GM23248 (cell line): ENCODE results near the gene CDC123. TPM values are rescaled to one million over a fixed set of nuclear protein-coding genes. Genes with fewer than 3 reads are reported as not detected.
"Not testable (repeated sequence)": the region's sequence is repeated elsewhere in the genome, so short reads cannot be mapped to it uniquely, and the experiment has no call there.

Experiments
- DNase-seq: peaks from one replicate; pipeline ENCODE4 v3.0.0-alpha.2; 2015
- H2AFZ ChIP-seq: fragments of 200-600 bp; sonication (generic); 2 replicates; pipeline ENCODE4 v1.6.1; 2016; ENCODE audit warnings: antibody characterized with exemption
- H3F3A ChIP-seq: fragments of 200-600 bp; sonication (generic); 2 replicates; pipeline ENCODE4 v1.6.1; 2016; ENCODE audit warnings: mild to moderate bottlenecking, antibody characterized with exemption, mixed run types; ENCODE audit not compliant: insufficient read depth
- H3K27ac ChIP-seq: fragments of 200-600 bp; sonication (generic); 2 replicates; pipeline ENCODE4 v1.5.1; 2016; ENCODE audit warnings: mild to moderate bottlenecking
- H3K27me3 ChIP-seq: fragments of 200-600 bp; sonication (generic); replicated peaks from 2 replicates; pipeline ENCODE4 v1.6.1; 2016; ENCODE audit warnings: mild to moderate bottlenecking; ENCODE audit not compliant: insufficient read depth
- H3K36me3 ChIP-seq: fragments of 200-600 bp; sonication (generic); 2 replicates; pipeline ENCODE4 v1.6.1; 2016; ENCODE audit warnings: low read depth, mild to moderate bottlenecking
- H3K4me1 ChIP-seq: fragments of 200-600 bp; sonication (generic); 2 replicates; pipeline ENCODE4 v1.6.1; 2016; ENCODE audit warnings: mild to moderate bottlenecking; ENCODE audit not compliant: insufficient read depth
- H3K4me2 ChIP-seq: fragments of 200-600 bp; sonication (generic); one replicate; pipeline ENCODE4 v1.6.1; 2016; ENCODE audit warnings: mild to moderate bottlenecking; ENCODE audit not compliant: unreplicated experiment
- H3K4me3 ChIP-seq: fragments of 200-600 bp; sonication (generic); 2 replicates; pipeline ENCODE4 v1.5.1; 2016; ENCODE audit warnings: mild to moderate bottlenecking
- H3K79me2 ChIP-seq: fragments of 200-600 bp; sonication (generic); 2 replicates; pipeline ENCODE4 v1.6.1; 2016; ENCODE audit warnings: mild to moderate bottlenecking; ENCODE audit not compliant: insufficient read depth
- H3K9ac ChIP-seq: fragments of 200-600 bp; sonication (generic); 2 replicates; pipeline ENCODE4 v1.6.1; 2016; ENCODE audit warnings: mild to moderate bottlenecking
- H3K9me2 ChIP-seq: fragments of 200-600 bp; sonication (generic); 2 replicates; pipeline ENCODE4 v1.6.1; 2016; ENCODE audit warnings: mixed run types, mild to moderate bottlenecking, moderate library complexity; ENCODE audit not compliant: insufficient read depth
- H3K9me3 ChIP-seq: fragments of 200-600 bp; sonication (generic); one replicate; pipeline ENCODE4 v1.6.1; 2017; ENCODE audit warnings: low read depth
- H4K20me1 ChIP-seq: fragments of 200-600 bp; sonication (generic); 2 replicates; pipeline ENCODE4 v1.6.0; 2016; ENCODE audit not compliant: insufficient read depth
- EZH2 ChIP-seq: fragments of 200-600 bp; sonication (generic); IDR thresholded peaks from 2 replicates; pipeline ENCODE4 v1.6.1; 2018; ENCODE audit warnings: antibody characterized with exemption, mild to moderate bottlenecking; ENCODE audit not compliant: insufficient read depth, poor library complexity, severe bottlenecking
- EZH2phosphoT487 ChIP-seq: fragments of 200-600 bp; sonication (generic); IDR thresholded peaks from 2 replicates; pipeline ENCODE4 v1.6.1; 2018; ENCODE audit warnings: antibody characterized with exemption, moderate library complexity, mild to moderate bottlenecking, low read depth; ENCODE audit not compliant: insufficient read depth
- WGBS, 2 experiments: methylation state at CpG; one replicate each; pipeline ENCODE4 v1.1.6; 2015 to 2017; ENCODE audit warnings: low lambda C conversion rate in 2 of 2, low coverage in 1 of 2; ENCODE audit errors: missing lambda C conversion rate in 2 of 2; 5-methylcytosine and 5-hydroxymethylcytosine counted together
- in situ Hi-C: fragments of 300-500 bp; cut with MboI; formaldehyde crosslinking; loops from 2 replicates; pipeline ENCODE4 v1.15.0; 2020
- polyA plus RNA-seq: library from polyadenylated mRNA; unstranded; fragments of >200 nt; fragmentation: Nextera tagmentation; extraction: Ambion mirVana; gene quantifications from 2 replicates; pipeline ENCODE4 v1.2.1, GENCODE V29; 2016
- total RNA-seq: library from RNA; depleted of rRNA; stranded (reverse); fragments of >200 nt; shearing (Covaris generic); gene quantifications from 2 replicates; pipeline ENCODE4 v1.2.3, GENCODE V29; 2014

The CDC123 gene
- total and polyA plus RNA-seq, 2 experiments from 2014 or later, result 100 to 146 TPM

- Histone ChIP-seq H4K20me1 (no peaks in the 10 kb centered on the region), H3K4me3 (no peak overlapping the region), H3F3A (no peaks in the 10 kb centered on the region), H3K9me2 (no peaks in the 10 kb centered on the region), H3K4me1 (peaks cover 10% of the 10 kb centered on the region; the same call in 1 of the 2 replicates), H3K27ac (no peak overlapping the region), H2AFZ (no peak overlapping the region), H3K79me2 (no peaks in the 10 kb centered on the region), H3K4me2 (no peak overlapping the region), H3K36me3 (no peaks in the 10 kb centered on the region), H3K9me3 (no peaks in the 10 kb centered on the region), H3K27me3 (no peaks in the 10 kb centered on the region), H3K9ac (no peak overlapping the region)
- TF ChIP-seq EZH2 (no peak), EZH2phosphoT487 (no peak)
- in situ Hi-C loops, result loop anchor here (10.0 to 25.0 kb wide), 2 partner anchors 446 to 818 kb away; no protein-coding TSS in a partner anchor
- 82 to 86% methylated on average over 2 of the region's 2 CpGs for WGBS, 2 experiments
- no peak for DNase-seq
Measured at GRCh38 chr10:12269056-12269455, 73.1 kb downstream of the CDC123 start.

- whole genome bisulfite sequencing, 2 experiments, result 64 to 65% methylated on average over 8 of the region's 8 CpGs
- Histone ChIP-seq H2AFZ (peak overlapping the region; percentile 29), H3K4me2 (peak overlapping the region; percentile 83), H3F3A (no peaks in the 10 kb centered on the region), H3K9me3 (no peaks in the 10 kb centered on the region), H3K27ac (no peak overlapping the region), H4K20me1 (no peaks in the 10 kb centered on the region), H3K4me1 (0 out of 2 replicates have a peak, but pooled peaks cover 7% of the 10 kb centered on the region), H3K4me3 (peak overlapping the region; percentile 29; the same call in 1 of the 2 replicates), H3K27me3 (no peaks in the 10 kb centered on the region), H3K36me3 (no peaks in the 10 kb centered on the region), H3K79me2 (no peaks in the 10 kb centered on the region), H3K9ac (no peak overlapping the region), H3K9me2 (no peaks in the 10 kb centered on the region)
- in situ Hi-C loops, result loop anchor here (25.0 kb wide), 1 partner anchor 816 kb away; no protein-coding TSS in a partner anchor
- TF ChIP-seq EZH2phosphoT487 (no peak), EZH2 (no peak)
- DNase-seq, result no peak
Measured at GRCh38 chr10:12271210-12271540, 75.2 kb downstream of the CDC123 start.

GRCh38 chr10:12277862-12278261, 81.9 kb downstream of the CDC123 start:
- H3K79me2 ChIP-seq, H3K4me1 ChIP-seq, H3K4me2 ChIP-seq, H3K27me3 ChIP-seq, H3K9me2 ChIP-seq, H2AFZ ChIP-seq, DNase-seq, in situ Hi-C loops, H3F3A ChIP-seq, H3K4me3 ChIP-seq, H3K36me3 ChIP-seq, H3K9ac ChIP-seq, H3K9me3 ChIP-seq, H3K27ac ChIP-seq, H4K20me1 ChIP-seq: not testable (repeated sequence)
- 80 to 82% methylated on average over 7 of the region's 7 CpGs for WGBS, 2 experiments

- Histone ChIP-seq H3K4me3 (no peak overlapping the region), H3K9me3 (no peaks in the 10 kb centered on the region), H3K27ac (no peak overlapping the region), H4K20me1 (no peaks in the 10 kb centered on the region), H3K27me3 (no peaks in the 10 kb centered on the region), H3K4me2 (no peak overlapping the region), H2AFZ (no peak overlapping the region), H3K4me1 (no peaks in the 10 kb centered on the region), H3K9me2 (no peaks in the 10 kb centered on the region), H3K36me3 (no peaks in the 10 kb centered on the region), H3K9ac (no peak overlapping the region), H3F3A (no peaks in the 10 kb centered on the region), H3K79me2 (no peaks in the 10 kb centered on the region)
- in situ Hi-C loops, result no loop called here
- TF ChIP-seq EZH2 (no peak), EZH2phosphoT487 (no peak)
- 75 to 79% methylated on average over 11 of the region's 11 CpGs for WGBS, 2 experiments
- DNase-seq, result peak; percentile 12
Measured at GRCh38 chr10:12279281-12279680, 83.3 kb downstream of the CDC123 start.

- no peaks in the 10 kb centered on the region for H3K4me1 ChIP-seq
- H4K20me1 ChIP-seq, result no peaks in the 10 kb centered on the region
- in situ Hi-C loops, result no loop called here
- no peak overlapping the region for H2AFZ ChIP-seq
- no peaks in the 10 kb centered on the region for H3K27me3 ChIP-seq
- H3K79me2 ChIP-seq, result no peaks in the 10 kb centered on the region
- no peaks in the 10 kb centered on the region for H3K9me3 ChIP-seq
- no peaks in the 10 kb centered on the region for H3K36me3 ChIP-seq
- DNase-seq, result no peak
- H3K9ac ChIP-seq, result no peak overlapping the region
- WGBS, 2 experiments, result 69 to 77% methylated on average over 10 of the region's 10 CpGs
- no peak overlapping the region for H3K4me3 ChIP-seq
- no peak for TF ChIP-seq EZH2
- no peak for TF ChIP-seq EZH2phosphoT487
- H3K9me2 ChIP-seq, result no peaks in the 10 kb centered on the region
- H3K4me2 ChIP-seq, result no peak overlapping the region
- no peaks in the 10 kb centered on the region for H3F3A ChIP-seq
- no peak overlapping the region for H3K27ac ChIP-seq
Measured at GRCh38 chr10:12287772-12288171, 91.8 kb downstream of the CDC123 start.

GRCh38 chr10:12297784-12298183, 101.8 kb downstream of the CDC123 start:
- H3K27me3 ChIP-seq, in situ Hi-C loops: not testable (repeated sequence)
- WGBS, 2 experiments, result 42 to 52% methylated on average over 3 of the region's 3 CpGs

More at GRCh38 chr10:12297784-12298183, 101.8 kb downstream of the CDC123 start:
- not testable (repeated sequence) for H3K4me2 ChIP-seq, H3K27ac ChIP-seq, H3K9ac ChIP-seq, H3F3A ChIP-seq, H4K20me1 ChIP-seq, H3K4me3 ChIP-seq, H3K9me2 ChIP-seq, H3K9me3 ChIP-seq, H3K4me1 ChIP-seq, DNase-seq, H3K79me2 ChIP-seq, H2AFZ ChIP-seq, H3K36me3 ChIP-seq
